NK-92 (cell line): ENCODE measurements around the gene SIM1.

ENCODE experiments used
- DNase-seq: peaks from one replicate; lab custom pipeline; 2025; ENCODE audit not compliant: unreplicated experiment; lab: John Stamatoyannopoulos, UW

The SIM1 gene

DNA sequence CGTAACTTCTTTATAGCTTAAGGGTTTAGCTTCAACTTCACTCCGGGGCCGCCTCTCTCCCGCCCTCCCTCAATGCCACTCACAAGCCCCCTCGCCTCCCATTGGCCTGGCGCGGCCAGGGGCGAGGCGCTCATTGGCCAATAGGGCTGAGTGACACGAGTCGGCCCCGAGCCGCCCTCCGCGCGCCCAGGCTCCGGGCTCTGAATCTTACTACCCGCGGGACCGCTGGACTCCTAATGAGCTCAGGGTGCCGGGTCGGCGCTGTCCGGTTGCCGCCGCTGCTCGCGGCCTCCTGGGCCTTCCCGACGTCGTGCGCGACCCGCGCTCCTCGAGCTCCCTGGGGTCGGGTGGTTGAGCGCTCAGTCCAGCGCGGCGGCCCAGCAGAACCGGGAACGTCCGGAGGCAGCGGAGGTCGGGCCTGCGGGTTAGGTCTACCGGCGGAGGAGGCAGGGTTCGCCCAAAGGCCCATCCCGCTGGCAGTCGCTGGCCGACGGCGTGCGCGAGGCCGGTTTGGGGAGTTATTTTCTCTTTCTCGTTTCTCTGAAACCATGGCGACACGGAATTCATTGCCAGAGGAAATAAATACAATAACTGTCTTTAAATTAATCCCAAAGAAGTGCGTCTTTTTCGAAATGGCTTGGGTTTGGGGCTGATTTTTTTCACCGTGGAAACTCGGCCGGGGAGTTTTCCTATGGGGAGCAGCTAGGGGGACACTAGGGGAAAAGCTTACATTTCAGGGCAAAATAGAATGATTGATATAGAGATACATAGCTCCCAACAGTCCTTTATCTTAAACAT is at the start of gene SIM1:
SIM1 (minus strand) TSS at position 19 of the 798 bp plus-strand sequence. CDS start 1,453 bp downstream, outside the sequence.
- DNase-seq, result no peak

GRCh38 chr6:100512203-100512862 is 47.6 kb upstream of the SIM1 start:
- no peak for DNase-seq

- no peak for DNase-seq
Measured at GRCh38 chr6:100509101-100509500, 44.4 kb upstream of the SIM1 start.

DNA sequence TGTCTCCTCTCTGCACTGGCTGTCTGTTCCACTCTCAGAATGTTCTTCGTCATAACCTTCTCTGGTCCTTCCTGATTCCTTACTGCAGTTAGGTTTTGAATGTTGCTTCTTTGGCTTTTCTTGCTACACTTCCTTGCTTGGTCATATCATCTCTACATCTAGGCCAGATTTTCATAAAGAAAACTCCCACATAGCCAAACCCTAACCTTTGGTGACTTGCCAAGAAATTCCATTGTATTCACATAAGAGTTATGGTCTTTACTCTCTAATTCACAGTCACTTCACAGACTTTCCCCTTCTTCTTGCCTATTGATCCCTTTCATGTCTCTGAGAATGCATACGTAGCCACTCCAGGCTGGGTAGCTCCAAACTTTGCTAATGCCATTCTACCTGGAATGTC is 41.9 kb upstream of the SIM1 start:
- no peak for DNase-seq

DNA sequence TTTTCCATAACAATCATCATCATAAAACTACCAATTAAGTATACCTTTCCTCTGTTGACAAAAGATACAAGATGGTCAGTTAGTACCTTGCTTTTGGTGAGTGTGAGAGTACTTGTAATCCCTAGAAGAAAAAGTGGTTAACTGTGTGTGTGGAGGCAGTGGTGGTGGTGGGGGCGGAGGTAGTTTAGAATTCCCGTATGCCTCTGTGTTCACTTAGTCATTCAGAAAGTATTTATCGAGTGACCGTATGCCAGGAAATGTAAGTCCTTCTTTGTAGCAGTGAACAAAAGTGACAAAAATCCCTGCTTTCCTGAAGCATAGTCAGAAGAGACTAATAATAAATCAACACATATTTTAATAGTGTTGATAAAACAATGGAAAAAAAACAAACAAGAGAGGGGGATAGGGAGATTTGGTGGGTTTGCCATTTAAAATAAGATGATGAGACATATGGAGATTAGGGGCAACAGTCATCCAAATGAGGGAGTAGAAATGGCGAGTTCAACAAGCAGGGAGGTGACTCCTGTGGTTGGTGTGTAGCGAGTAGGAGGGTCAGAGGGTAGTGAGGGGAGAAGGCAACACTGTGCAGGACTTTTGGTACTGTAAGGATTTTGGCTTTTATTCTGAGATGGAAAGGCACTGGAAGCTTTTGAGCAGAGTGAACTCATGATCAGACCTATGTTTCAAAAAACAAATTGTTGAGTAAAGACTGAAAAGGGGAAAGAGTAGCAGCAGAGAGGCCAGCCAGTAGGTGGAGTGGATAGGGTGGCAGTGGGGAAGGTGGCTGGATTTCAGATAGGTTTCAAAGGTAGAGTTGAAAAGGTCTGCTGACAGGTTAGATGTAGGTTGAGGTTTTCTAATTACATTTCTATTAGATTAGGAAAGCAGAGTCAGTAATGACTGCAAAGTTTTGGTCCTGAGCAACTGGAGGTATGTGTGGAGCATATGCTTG is 40.3 kb upstream of the SIM1 start:
- DNase-seq, result no peak

DNA sequence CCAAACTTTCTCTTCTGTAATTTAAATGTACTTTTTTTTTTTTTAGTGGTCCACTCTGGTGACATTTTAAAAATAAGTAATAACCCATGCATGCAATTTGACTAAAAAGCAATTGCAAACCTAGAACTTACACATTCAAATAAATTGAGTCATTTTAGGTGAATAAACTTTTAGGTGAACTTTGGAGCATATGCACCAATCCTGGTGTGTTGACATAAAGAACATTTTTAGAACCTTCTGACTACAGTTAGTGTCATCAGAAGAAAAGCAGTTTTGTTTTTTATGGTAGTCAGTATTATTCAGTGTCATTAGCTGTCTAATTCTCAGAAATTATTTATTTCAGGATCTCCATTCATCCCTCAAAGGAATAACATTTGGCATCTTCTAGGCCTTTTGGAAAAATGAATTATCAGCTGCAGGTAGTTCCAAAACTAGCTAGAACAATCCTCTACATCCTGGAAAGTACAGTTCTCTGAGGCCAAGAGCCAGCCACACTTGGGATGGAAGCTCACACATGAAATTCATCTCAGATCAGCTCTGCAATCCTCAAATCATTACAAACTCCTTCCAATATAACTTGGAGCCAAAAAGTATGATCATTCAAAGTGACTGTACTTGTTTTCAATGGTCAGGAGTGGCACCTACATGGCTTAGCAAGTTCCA is 38.5 kb upstream of the SIM1 start:
- DNase-seq, result no peak

DNA sequence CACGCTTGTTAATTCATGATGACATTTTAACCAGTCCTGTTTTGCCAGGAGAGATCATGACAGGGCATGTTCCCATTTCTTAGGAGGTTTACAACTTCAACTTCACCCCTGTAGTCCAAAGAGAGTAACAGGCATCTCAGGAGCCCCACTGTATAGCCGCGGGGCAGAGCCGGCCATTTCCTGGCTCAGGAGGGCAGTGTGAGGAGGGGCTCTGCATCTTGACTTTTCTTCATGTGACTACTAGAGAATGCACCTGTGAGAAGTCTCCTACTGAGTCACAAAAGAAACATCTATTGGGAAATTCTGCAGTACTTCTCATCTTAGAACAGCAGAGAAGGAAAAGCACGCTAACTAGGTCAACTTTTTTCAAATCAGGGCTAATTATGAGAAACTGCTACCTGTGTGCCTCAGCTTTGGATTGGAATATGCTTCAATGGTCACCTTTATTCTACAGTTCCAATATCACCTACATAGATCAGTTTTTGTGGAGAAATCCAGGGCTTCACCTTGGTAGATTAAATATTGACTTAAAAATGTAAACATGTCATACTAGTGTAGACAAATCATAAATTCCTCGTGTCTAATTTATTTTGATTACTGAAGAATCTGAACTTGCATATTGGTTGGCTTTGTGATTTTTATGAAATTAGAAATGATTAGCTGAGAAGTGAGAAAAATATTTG is 28.6 kb upstream of the SIM1 start:
- DNase-seq, result no peak

DNA sequence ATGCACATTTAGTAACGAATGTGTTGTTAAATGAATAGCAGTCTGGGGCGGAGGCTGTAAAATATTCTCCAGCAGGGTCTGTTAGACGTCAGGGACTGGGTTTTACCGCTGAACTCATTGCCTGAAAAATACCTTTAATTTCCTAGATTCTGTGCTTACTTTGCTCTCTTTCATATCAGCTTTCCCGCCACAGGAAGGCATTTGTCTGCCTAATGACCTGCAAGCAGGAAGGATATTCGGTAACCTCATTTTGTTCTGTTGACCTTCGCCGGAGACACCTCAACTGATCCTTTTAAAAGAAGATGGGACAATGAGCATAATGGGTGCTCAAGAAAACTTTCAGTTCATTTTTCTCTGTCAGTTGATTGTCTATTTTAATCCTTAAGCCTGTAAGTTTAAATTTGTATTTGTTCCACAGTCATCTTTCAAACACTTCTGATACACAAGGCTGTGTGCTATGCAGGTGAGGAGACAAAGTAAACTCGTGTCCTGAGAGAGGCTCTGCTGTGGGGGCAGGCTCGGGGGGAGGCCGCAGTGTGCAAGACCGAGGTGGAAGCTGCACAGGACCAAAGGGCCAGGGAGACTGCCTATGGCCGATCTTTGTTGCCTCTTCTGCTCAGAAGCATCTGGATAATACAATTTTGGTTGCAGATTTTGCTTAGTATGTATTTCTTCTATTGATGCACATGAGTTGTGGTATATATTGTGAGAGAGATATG is 27.4 kb upstream of the SIM1 start:
- DNase-seq, result no peak

GRCh38 chr6:100490065-100490464 is 25.3 kb upstream of the SIM1 start:
- no peak for DNase-seq

- no peak for DNase-seq
Measured at GRCh38 chr6:100488244-100488643, 23.5 kb upstream of the SIM1 start.

DNA sequence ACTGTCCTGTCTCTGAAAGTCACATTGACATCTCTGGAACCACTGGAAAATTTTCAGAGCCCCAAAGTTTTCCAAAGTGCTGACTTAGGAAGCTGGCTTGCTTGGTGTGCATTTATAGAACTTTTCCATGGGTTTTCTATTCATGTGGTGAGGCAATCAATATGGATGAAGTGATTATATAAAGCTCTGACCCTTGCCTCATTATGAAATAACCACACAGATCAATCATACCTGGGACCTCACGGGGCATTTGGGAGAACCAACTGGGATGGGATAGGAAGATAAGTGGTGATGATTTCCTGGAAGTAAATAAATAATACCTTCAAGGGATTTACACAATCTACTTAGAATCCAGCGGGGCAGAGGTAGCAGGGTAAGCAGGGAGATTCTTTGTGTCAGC is 22.9 kb upstream of the SIM1 start:
- DNase-seq, result no peak

- no peak for DNase-seq
Measured at GRCh38 chr6:100485268-100485667, 20.5 kb upstream of the SIM1 start.

DNA sequence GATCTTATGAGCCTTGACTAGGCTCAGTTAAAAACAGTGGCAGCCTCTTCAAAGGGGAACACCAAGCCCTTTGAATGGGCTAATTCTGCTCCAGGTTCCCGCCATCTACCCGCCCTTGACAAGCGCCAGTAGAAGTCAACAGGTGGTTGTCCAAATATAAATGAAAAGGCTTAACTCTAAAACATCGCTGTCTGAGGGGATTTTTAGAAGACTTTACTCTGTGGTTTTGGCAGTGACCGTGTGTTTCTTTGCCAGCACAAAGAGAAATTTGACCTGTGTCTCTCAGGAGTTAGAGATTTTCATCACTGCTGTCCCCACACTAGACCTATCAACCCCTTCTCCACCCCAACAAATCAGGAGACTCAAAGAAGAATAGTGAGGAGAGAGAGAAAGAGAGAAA is 19.8 kb upstream of the SIM1 start:
- no peak for DNase-seq

DNA sequence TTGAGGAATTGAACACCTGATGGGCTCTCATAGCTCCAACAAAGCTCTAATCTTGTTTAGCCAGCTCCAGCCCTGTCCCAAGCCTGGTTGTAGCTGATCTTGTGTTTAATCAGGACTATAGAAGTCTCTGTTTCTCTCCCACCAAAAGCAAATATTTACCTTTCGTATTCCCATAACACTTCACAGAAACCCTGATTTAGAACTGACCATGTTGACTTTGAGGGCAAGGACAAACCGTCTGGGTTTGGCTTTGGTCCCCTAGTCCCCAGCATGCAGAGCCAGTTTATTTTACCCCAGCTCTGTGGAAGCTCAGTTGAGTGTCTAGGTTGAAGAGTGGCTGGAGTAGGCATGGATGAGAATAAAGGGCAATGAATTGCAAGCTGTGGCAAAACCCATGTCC is 18.0 kb upstream of the SIM1 start:
- no peak for DNase-seq

DNA sequence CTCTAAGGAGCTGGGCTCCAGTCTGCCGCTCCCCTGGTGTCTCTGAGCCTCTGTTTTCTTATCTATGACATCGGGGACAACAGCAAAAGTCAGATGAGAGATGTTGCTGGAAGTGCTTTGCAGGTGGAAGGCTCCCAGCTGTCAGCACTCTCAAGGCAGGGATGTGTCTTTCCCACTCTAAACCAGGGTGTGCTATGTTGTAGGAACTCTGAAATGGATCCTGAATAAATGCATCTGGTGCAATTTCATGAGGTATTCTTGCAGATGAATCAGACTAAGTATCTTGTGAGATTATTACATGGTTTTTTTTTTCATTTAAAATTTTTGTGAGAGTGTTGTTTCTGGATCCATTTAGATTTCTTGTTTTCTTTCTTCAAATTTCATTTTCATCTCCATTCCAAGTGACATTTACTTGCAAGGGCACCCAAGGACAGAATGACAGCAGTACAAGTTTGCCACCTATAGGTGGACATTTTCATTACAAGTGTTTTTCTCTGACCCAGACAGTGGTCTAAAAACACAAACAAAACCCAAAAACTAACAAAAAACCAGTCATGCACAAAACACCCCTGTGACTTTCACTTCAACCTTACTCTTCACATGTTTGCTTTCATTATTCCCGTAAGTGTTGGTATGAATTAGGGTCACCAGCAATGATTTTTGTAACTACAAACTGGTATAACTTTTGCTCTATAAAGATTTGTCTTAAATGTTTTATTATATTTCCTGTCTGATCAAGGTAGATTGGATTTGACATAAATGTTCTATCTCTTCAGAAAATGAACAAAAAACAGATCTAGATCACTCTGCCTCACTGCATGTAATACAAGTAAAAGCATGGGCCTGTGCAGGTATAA is 14.7 kb upstream of the SIM1 start:
- DNase-seq, result no peak

GRCh38 chr6:100475554-100476320 is 11.0 kb upstream of the SIM1 start:
- no peak for DNase-seq

DNA sequence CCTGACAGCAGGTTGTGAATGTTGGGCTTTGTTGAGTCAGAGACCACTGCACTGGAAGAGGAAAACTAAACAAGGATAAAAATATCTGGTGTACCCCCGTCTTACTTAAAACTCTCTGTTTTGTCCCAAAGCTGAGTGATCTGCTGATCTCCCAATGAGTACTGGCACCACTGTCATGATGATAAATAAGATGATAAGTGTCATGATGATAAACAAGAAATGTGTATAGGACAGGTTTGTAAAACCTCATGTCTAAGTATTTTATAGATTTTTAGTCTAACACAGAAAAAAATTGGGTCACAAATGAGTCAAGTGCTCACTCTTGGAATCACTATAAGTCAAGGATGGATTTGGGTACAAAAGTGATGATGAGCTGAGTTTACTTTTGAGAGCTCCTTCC is 8.5 kb upstream of the SIM1 start:
- DNase-seq, result no peak

GRCh38 chr6:100472674-100473073 is 8.0 kb upstream of the SIM1 start:
- DNase-seq, result no peak
